Peyer's patch (tissue), 4 donors: ENCODE measurements around the gene THOC6.

ENCODE experiments used
- CTCF ChIP-seq, 6 experiments: fragments of 450-650 bp in 4 of 6; fragments of 200-600 bp in 2 of 6; sonication (generic) in 1 of 6; IDR thresholded peaks; one replicate each; pipeline ENCODE4 v1.5.1; 2017 to 2019; ENCODE audit warnings: antibody characterized with exemption in 6 of 6, mild to moderate bottlenecking in 3 of 6, moderate library complexity in 1 of 6
- POLR2A ChIP-seq, 2 donors: fragments of 450-650 bp; IDR thresholded peaks; one replicate each; pipeline ENCODE4 v1.5.1; 2017; ENCODE audit warnings: antibody characterized with exemption in 2 of 2, mild to moderate bottlenecking in 2 of 2, moderate library complexity in 2 of 2

- TF ChIP-seq CTCF (IDR thresholded peaks at IDR 0.05) (no peak), POLR2A (IDR thresholded peaks at IDR 0.05) (no peak)
Observed at GRCh38 chr16:3015865-3016521, 7.8 kb upstream of the THOC6 start.
